Left ventricle myocardium inferior (tissue), 1 donor: Measurements from ENCODE around the gene DRC7. TPM values are rescaled to one million over a fixed set of nuclear protein-coding genes. Genes with fewer than 3 reads are reported as not detected.

Experiments
- DNase-seq: peaks from one replicate; pipeline ENCODE4 v3.0.0-alpha.2; 2020
- H3K27ac ChIP-seq: fragments of 200-600 bp; replicated peaks from 2 replicates; pipeline ENCODE4 v1.8.0; 2021
- H3K27me3 ChIP-seq: fragments of 200-600 bp; 2 replicates; pipeline ENCODE4 v1.8.0; 2021; ENCODE audit warnings: low read depth
- H3K36me3 ChIP-seq: fragments of 200-600 bp; 2 replicates; pipeline ENCODE4 v1.8.0; 2021
- H3K4me1 ChIP-seq: fragments of 200-600 bp; 2 replicates; pipeline ENCODE4 v1.8.0; 2021
- H3K4me3 ChIP-seq: fragments of 200-600 bp; 2 replicates; pipeline ENCODE4 v1.8.0; 2021; ENCODE audit warnings: mild to moderate bottlenecking, moderate library complexity
- H3K9me3 ChIP-seq: fragments of 200-600 bp; replicated peaks from 2 replicates; pipeline ENCODE4 v1.8.0; 2021
- intact Hi-C: fragments of 100-400 bp; cut with micrococcal nuclease; formaldehyde crosslinking; loops from one replicate; pipeline ENCODE4 v1.11.0; 2022
- total RNA-seq: library from RNA; stranded (reverse); fragmentation: NEBNext Ultra II Directional; extraction: Animal tissue kit (Norgen Biotek cat#: 25700); gene quantifications from one replicate; pipeline ENCODE4 v1.2.1, GENCODE V29; 2021
- TF ChIP-seq, protein P1 (sequence below): fragments of 200-600 bp; IDR thresholded peaks from 2 replicates; pipeline ENCODE4 v1.8.0; 2021; ENCODE audit warnings: antibody characterized with exemption, mild to moderate bottlenecking, borderline replicate concordance
- donor health status: DM: no; HTN: yes; CAD: no; lungs with severe emphysema.

DRC7 gene
- total RNA-seq, 1 donor from 2014 or later, result not detected

DNA sequence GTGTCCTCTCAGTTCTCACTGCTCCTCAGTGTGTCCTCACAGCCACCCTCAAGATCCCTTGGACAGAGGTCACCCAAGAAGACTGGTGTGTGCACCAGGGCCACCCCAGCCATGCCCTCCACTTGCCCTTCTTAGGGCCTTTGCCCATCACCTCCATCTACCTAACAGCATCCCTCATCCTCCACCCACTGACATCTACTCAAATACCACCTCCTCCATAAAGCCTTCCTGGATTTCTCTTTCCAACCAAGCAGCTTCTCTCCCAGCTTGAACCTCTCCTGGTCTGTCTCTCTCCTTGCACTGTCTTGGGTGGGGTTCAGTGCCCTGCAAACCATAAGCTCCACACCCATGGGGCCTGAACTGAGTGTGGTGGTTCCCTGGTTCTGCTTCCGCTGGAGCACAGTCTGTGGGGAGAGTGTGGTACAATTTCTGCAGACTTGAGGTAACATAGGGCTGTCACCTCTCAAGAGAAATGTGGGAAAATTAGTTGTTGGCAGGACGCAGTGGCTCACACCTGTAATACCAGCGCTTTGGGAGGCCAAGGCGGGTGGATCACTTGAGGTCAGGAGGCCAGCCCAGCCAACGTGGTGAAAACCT, 55.3 kb downstream of the DRC7 start:
- H3K4me3 ChIP-seq, result no peak overlapping the region
- H3K9me3 ChIP-seq, result no peaks in the 10 kb centered on the region
- no peaks in the 10 kb centered on the region for H3K27me3 ChIP-seq
- intact Hi-C loops, result no loop called here
- no peak overlapping the region for H3K27ac ChIP-seq
- no peak for DNase-seq
- TF ChIP-seq, protein P1, sequence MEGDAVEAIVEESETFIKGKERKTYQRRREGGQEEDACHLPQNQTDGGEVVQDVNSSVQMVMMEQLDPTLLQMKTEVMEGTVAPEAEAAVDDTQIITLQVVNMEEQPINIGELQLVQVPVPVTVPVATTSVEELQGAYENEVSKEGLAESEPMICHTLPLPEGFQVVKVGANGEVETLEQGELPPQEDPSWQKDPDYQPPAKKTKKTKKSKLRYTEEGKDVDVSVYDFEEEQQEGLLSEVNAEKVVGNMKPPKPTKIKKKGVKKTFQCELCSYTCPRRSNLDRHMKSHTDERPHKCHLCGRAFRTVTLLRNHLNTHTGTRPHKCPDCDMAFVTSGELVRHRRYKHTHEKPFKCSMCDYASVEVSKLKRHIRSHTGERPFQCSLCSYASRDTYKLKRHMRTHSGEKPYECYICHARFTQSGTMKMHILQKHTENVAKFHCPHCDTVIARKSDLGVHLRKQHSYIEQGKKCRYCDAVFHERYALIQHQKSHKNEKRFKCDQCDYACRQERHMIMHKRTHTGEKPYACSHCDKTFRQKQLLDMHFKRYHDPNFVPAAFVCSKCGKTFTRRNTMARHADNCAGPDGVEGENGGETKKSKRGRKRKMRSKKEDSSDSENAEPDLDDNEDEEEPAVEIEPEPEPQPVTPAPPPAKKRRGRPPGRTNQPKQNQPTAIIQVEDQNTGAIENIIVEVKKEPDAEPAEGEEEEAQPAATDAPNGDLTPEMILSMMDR, result no peak
- peaks cover 30% of the 10 kb centered on the region for H3K36me3 ChIP-seq
- H3K4me1 ChIP-seq, result no peaks in the 10 kb centered on the region

DNA sequence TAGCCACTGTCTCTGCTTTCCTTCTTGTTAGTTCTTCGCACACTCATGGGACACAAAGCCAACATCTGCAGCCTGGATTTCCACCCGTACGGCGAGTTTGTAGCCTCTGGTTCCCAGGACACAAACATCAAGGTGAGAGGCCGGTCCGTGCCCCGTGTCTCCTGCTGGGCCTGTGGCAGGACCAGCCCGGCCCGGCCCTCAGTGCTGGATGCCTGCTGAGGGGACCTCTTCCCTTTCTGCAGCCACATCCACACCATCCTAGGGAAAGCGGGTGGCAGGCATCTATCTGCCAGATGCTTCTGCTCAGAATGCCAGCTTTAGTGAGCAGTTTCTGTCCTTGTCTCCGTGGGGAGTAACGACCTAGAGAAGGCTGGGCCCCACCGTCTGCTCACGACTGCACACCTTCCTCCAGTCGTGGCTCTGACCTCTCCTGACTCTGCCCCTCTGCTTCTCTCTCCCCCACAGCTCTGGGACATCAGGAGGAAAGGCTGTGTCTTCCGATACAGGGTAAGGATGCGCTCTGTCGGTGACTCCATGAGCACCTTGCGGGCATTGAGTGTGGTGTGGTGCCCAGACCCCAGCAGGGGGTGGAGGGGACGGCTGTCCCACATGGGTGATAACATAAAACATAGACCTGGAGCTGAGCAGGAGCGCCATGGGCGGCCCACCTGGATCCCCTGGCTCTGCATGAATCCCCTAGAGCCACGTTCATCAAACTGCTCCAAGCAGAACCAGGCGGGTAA, 56.4 kb downstream of the DRC7 start:
- peaks cover 36% of the 10 kb centered on the region for H3K36me3 ChIP-seq
- no peaks in the 10 kb centered on the region for H3K9me3 ChIP-seq
- DNase-seq, result no peak
- intact Hi-C loops, result no loop called here
- H3K4me3 ChIP-seq, result no peak overlapping the region
- H3K27me3 ChIP-seq, result no peaks in the 10 kb centered on the region
- H3K4me1 ChIP-seq, result no peaks in the 10 kb centered on the region
- TF ChIP-seq, protein P1, result no peak
- no peak overlapping the region for H3K27ac ChIP-seq

GRCh38 chr16:57751539-57752202, 57.1 kb downstream of the DRC7 start:
- Histone ChIP-seq H3K27ac (no peak overlapping the region), H3K4me3 (no peak overlapping the region), H3K36me3 (peaks cover 43% of the 10 kb centered on the region), H3K9me3 (no peaks in the 10 kb centered on the region), H3K4me1 (peaks cover 5% of the 10 kb centered on the region), H3K27me3 (no peaks in the 10 kb centered on the region)
- TF ChIP-seq, protein P1, result no peak
- DNase-seq, result no peak
- intact Hi-C loops, result no loop called here

DNA sequence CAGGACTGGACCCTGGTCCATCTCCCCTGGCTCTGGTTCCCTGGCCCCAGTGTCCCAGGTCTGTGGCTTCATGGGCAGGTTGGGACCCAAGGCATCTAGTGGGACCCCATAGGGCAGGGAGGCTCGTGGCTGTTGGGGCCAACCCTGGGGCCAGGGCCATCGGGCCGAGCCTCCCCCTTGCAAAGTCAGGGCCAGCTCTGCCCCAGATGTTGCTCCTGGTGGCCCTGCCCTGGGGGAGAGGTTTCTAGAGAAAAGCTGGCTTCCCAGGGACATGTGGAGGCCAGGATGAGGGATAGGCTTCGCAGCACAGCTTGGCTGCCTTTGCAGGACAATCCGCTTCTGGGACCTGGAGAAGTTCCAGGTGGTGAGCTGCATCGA, 57.6 kb downstream of the DRC7 start:
- no peak for DNase-seq
- Histone ChIP-seq H3K36me3 (peaks cover 47% of the 10 kb centered on the region), H3K9me3 (no peaks in the 10 kb centered on the region), H3K4me3 (no peak overlapping the region), H3K27ac (no peak overlapping the region), H3K4me1 (peaks cover 11% of the 10 kb centered on the region), H3K27me3 (no peaks in the 10 kb centered on the region)
- TF ChIP-seq, protein P1, result no peak
- intact Hi-C loops, result no loop called here

DNA sequence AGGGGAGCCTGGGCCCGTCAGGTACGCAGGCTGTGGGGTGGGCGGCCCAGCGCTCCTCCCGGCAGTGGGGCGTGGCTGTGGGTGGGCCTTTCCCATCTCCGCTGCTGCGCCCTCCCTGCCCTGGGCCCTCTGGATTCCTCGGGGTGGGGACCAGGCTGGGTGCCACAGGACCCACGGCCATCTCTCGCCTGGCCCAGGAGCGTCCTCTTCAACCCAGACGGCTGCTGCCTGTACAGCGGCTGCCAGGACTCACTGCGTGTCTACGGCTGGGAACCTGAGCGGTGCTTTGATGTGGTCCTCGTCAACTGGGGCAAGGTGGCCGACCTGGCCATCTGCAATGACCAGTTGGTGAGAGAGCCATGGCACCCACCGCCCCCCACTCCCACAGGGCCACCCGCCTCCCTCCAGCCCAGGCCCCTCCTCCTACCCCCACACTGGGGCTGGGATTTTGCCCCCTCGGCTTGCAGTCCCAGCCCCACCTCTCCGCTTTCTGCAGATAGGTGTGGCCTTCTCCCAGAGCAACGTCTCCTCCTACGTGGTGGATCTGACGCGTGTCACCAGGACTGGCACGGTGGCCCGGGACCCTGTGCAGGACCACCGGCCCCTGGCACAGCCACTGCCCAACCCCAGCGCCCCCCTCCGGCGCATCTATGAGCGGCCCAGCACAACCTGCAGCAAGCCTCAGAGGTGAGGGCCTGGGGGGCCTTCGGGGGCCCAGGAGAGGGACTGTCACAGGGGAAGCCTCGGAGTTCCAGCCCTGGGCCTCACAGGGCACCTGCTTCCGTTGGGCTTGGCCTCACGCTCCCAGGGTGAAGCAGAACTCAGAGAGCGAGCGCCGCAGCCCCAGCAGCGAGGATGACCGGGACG, 58.2 kb downstream of the DRC7 start:
- intact Hi-C loops, result no loop called here
- Histone ChIP-seq H3K27me3 (no peaks in the 10 kb centered on the region), H3K4me1 (peaks cover 17% of the 10 kb centered on the region), H3K9me3 (no peaks in the 10 kb centered on the region), H3K27ac (no peak overlapping the region), H3K36me3 (peaks cover 47% of the 10 kb centered on the region), H3K4me3 (no peak overlapping the region)
- peak; percentile 7 for DNase-seq
- TF ChIP-seq, protein P1, result no peak
